ENCODE results near the gene ZNF853. TPM values are rescaled to one million over a fixed set of nuclear protein-coding genes. Genes with fewer than 3 reads are reported as not detected.
A peak's percentile ranks its signal among the peaks of the same experiment; 100 is the strongest.

ZNF853 gene
- total RNA-seq, 3 donors from 2014 or later (not counting 1 experiment from before 2014, with no cell fraction given), result 6.5 to 12.0 (median 9.7) TPM

GRCh38 chr7:6640246-6640721, 24.9 kb downstream of the ZNF853 start:
- peaks cover 35% of the 10 kb centered on the region for H3K4me1 ChIP-seq (ENCODE audit: control insufficient read depth, insufficient read depth, low read length)
- H3K27ac Mint-ChIP-seq, result peak overlapping the region; percentile 56 to 93
- peak overlapping the region; percentile 54 for H3K4me3 Mint-ChIP-seq
- no peaks in the 10 kb centered on the region for H3K27me3 ChIP-seq (ENCODE audit: control insufficient read depth, insufficient read depth, low read length)
- 89% methylated on average over 11 of the region's 11 CpGs for WGBS (ENCODE audit: insufficient coverage)
- H3K9me3 ChIP-seq (ENCODE audit: control insufficient read depth, insufficient read depth, low read length), result no peaks in the 10 kb centered on the region
- intact Hi-C loops (cut with micrococcal nuclease), result no loop called here
- H3K36me3 Mint-ChIP-seq, result no peaks in the 10 kb centered on the region
- no peak overlapping the region for H3K4me3 ChIP-seq (ENCODE audit: low read length)
- DNase-seq (peak in 1 of 2 donors; percentile 20), ATAC-seq (no peak)
- H3K36me3 ChIP-seq (ENCODE audit: control insufficient read depth, insufficient read depth, low read length), result peaks cover 42% of the 10 kb centered on the region
- no peaks in the 10 kb centered on the region for H3K27me3 Mint-ChIP-seq (ENCODE audit: low read depth in 2 of 2)
- no peak overlapping the region for H3K27ac ChIP-seq (ENCODE audit: low read length)
- no peak for TF ChIP-seq CTCF (IDR thresholded peaks at IDR 0.05)
- H3K9me3 Mint-ChIP-seq, result no peaks in the 10 kb centered on the region
- peaks cover 20 to 44% of the 10 kb centered on the region in 2 donors for H3K4me1 Mint-ChIP-seq

- no peak for ATAC-seq
- H3K27ac Mint-ChIP-seq, result peak overlapping the region in 1 of 2 donors; percentile 57
These were observed 26.1 kb downstream of the ZNF853 start for GRCh38 chr7:6641305-6642035.

GRCh38 chr7:6642239-6642839, 26.9 kb downstream of the ZNF853 start:
- Mint-ChIP-seq H3K4me3 (no peak overlapping the region), H3K27me3 (ENCODE audit: low read depth in 2 of 2) (no peaks in the 10 kb centered on the region), H3K36me3 (no peaks in the 10 kb centered on the region), H3K9me3 (no peaks in the 10 kb centered on the region), H3K27ac (no peak overlapping the region), H3K4me1 (peaks cover 20 to 38% of the 10 kb centered on the region in 2 donors)
- Histone ChIP-seq H3K4me1 (ENCODE audit: control insufficient read depth, insufficient read depth, low read length) (peaks cover 21% of the 10 kb centered on the region), H3K27ac (ENCODE audit: low read length) (no peak overlapping the region), H3K4me3 (ENCODE audit: low read length) (no peak overlapping the region), H3K27me3 (ENCODE audit: control insufficient read depth, insufficient read depth, low read length) (no peaks in the 10 kb centered on the region), H3K9me3 (ENCODE audit: control insufficient read depth, insufficient read depth, low read length) (no peaks in the 10 kb centered on the region), H3K36me3 (ENCODE audit: control insufficient read depth, insufficient read depth, low read length) (peaks cover 49% of the 10 kb centered on the region)
- 97% methylated on average over 24 of the region's 24 CpGs for WGBS (ENCODE audit: insufficient coverage)
- DNase-seq, result no peak
- ATAC-seq, result no peak
- no peak for TF ChIP-seq CTCF (IDR thresholded peaks at IDR 0.05)
- intact Hi-C loops (cut with micrococcal nuclease), result no loop called here

More at GRCh38 chr7:6641305-6642035, 26.1 kb downstream of the ZNF853 start:
- Histone ChIP-seq H3K36me3 (ENCODE audit: control insufficient read depth, insufficient read depth, low read length) (peaks cover 44% of the 10 kb centered on the region), H3K9me3 (ENCODE audit: control insufficient read depth, insufficient read depth, low read length) (no peaks in the 10 kb centered on the region), H3K27ac (ENCODE audit: low read length) (no peak overlapping the region), H3K4me3 (ENCODE audit: low read length) (no peak overlapping the region), H3K27me3 (ENCODE audit: control insufficient read depth, insufficient read depth, low read length) (no peaks in the 10 kb centered on the region), H3K4me1 (ENCODE audit: control insufficient read depth, insufficient read depth, low read length) (peaks cover 25% of the 10 kb centered on the region)
- Mint-ChIP-seq H3K36me3 (no peaks in the 10 kb centered on the region), H3K4me1 (peaks cover 20 to 40% of the 10 kb centered on the region in 2 donors), H3K27me3 (ENCODE audit: low read depth in 2 of 2) (no peaks in the 10 kb centered on the region), H3K4me3 (no peak overlapping the region), H3K9me3 (no peaks in the 10 kb centered on the region)
- 95% methylated on average over 15 of the region's 15 CpGs for WGBS (ENCODE audit: insufficient coverage)
- DNase-seq, result no peak
- TF ChIP-seq CTCF (IDR thresholded peaks at IDR 0.05), result no peak
- intact Hi-C loops (cut with micrococcal nuclease), result no loop called here
